IPS-18c (cell line): ENCODE results near the gene HOXD9.

Source experiments
- H3K4me3 ChIP-seq: 2 replicates; pipeline ENCODE4 v1.7.0; 2013; ENCODE audit warnings: low read depth, mild to moderate bottlenecking, low read length, moderate library complexity; ENCODE audit not compliant: insufficient read depth
- H3K9me3 ChIP-seq: one replicate; pipeline ENCODE4 v1.6.1; 2013; ENCODE audit warnings: mild to moderate bottlenecking, low read length, moderate library complexity; ENCODE audit not compliant: control insufficient read depth, insufficient read depth

Gene HOXD9

DNA sequence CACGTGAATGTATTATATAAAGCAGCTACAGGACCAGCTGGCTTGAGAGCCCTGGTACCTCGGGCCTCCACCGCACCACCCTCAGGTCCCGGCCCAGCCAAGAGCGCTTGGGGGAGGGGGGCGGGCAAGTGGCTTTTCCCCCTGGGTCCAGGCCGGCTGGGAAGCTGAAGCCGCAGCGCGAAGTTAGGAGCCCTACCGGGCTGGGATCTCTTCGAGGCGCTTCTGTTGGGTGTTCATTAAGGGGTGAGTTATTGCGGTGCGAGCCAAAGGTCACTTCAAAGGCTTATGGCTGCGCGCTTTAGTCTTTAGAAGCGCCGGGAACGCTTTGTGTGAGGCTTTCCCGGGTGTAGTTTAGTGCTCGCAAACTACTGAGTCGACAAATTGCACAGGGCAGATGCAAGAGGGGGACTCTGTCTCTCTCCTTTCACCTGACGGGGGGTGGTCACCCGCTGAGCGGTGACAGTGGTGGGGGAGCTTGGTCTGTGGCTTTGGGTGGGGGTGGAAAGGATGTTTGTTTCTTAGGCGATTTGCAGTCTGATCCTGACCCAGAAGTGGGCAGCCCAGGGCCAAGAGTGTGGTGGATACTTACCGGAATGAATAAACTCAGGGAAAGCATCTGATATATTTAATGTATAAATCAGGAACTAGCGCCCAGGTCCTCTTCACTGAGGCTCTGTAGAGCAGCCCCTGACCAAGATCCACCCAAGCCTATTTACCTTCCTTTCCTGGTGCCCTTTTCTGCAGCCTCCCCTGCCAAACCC lies 40.6 kb downstream of the HOXD9 start:
- no peak overlapping the region for H3K4me3 ChIP-seq
- H3K9me3 ChIP-seq = peaks cover 8% of the 10 kb centered on the region

DNA sequence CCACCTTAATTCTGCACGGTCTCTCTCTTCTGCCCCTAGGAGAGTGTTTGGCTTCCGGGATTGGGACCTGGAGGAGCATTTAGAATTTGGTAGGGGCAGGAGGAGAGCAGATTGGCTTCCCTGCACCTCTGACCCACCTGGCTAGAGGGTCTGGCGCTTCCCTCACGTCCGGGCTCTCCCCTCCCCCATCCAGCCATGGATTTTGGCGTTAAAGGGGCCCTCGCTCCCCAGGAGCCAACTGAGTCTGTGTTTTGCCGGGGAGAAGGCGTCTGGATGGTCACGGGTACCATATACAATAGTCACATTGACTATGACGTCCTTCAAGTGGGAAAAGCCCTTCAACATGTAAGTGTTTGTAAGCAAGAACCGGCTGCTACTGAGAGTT lies 41.1 kb downstream of the HOXD9 start:
- Histone ChIP-seq H3K9me3 (peaks cover 8% of the 10 kb centered on the region), H3K4me3 (no peak overlapping the region)

- no peak overlapping the region for H3K4me3 ChIP-seq
- H3K9me3 ChIP-seq = peaks cover 8% of the 10 kb centered on the region
These were observed 41.7 kb downstream of the HOXD9 start for GRCh38 chr2:176164201-176164600.

- Histone ChIP-seq H3K9me3 (peaks cover 8% of the 10 kb centered on the region), H3K4me3 (no peak overlapping the region)
These were observed 42.3 kb downstream of the HOXD9 start for GRCh38 chr2:176164611-176165369.

DNA sequence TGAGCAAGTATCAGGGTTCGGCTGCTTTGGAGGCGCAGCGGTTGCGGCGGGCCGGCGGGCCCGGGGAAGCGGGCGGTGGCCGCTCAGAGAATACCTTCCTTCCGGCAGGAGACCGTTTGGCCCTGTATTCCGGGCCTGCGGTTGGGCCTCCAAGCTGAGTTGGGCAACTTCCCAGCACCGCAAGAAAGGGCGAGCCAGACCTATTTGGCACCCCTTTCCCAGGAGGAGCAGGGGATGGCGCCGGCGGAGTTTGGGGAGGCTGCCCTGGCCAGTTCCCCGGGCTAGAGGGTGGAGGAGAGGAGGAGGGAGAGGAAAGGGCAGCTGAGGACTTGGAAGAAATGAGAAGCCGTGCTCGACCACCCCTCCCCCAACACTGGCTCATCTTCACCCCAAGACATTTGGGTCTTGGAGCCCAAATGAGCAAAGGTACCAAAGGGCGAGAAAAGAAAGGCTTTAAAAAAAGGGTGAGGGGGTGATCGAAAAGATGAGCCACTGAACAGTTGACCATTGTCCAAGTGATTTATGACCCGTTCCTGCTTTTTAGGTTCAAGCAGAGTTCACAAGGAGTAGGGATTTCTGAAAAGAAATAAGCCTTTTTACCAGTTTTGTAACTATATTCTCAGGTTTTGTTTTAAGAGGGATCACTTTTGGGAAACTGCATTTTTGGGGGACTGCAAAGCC lies 43.0 kb downstream of the HOXD9 start:
- 0 out of 2 replicates have a peak overlapping the region, but pooled peaks have one; percentile 15 for H3K4me3 ChIP-seq
- peaks cover 8% of the 10 kb centered on the region for H3K9me3 ChIP-seq

DNA sequence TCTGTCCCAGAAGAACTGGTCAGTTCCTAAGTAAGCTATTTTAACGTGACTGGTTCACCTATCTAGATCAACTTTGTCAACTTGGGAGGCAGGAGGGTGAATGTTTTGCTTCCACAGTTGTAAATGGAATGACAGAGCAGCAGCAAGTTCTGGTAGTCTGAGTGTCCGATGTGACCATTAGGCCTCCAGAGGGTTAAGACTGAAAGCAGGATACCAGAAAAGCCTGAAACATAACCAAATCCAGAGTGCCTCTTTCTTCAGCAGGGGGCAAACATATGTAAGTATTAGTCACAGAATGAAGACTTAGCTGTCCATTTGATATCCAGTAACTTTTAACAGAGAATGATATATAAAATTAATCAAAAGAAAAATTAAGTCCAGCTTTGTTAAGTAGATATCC lies 43.8 kb downstream of the HOXD9 start:
- peaks cover 8% of the 10 kb centered on the region for H3K9me3 ChIP-seq
- H3K4me3 ChIP-seq = no peak overlapping the region

GRCh38 chr2:176167398-176167797 lies 44.9 kb downstream of the HOXD9 start:
- H3K4me3 ChIP-seq = no peak overlapping the region
- peaks cover 7% of the 10 kb centered on the region for H3K9me3 ChIP-seq

- H3K9me3 ChIP-seq = peaks cover 2% of the 10 kb centered on the region
These were observed 46.7 kb downstream of the HOXD9 start for GRCh38 chr2:176169181-176169580.

GRCh38 chr2:176169711-176170110 lies 47.2 kb downstream of the HOXD9 start:
- peaks cover 2% of the 10 kb centered on the region for H3K9me3 ChIP-seq

More at GRCh38 chr2:176169181-176169580, 46.7 kb downstream of the HOXD9 start:
- H3K4me3 ChIP-seq = no peak overlapping the region

DNA sequence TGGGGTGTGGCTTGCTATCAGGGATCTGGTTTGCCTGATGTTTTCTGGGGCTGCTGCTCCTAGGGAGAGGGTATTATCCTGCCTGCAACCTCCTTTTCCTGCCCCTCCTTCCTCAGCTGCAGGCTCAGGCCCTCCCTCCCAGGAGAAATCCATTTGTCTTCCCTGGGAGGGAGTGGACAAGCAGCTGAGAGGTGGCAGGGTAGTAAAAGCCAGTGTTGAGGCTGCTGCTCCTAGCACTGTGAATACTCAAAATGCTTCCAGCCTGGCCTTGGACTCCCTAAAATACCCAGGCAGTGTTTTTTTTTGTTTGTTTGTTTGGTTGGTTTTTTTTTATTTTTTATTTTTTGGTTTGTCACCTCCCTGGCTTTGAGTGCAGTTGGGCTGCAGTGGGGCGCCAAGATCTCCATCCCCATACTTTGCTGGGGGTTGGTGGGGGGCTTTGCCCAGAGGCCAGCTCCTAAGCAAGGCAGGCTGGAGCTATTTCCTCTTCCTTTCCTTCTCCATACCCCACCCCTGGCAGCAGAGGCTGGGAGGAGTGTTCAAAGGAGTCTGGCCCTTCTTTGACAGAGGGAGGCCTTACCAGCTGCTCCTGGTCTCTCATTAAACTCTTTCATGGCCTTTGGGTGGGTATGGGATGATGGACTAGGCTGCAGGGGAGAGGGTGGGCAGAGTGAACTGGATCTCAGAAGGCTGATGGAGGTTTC lies 48.2 kb downstream of the HOXD9 start:
- no peak overlapping the region for H3K4me3 ChIP-seq
- H3K9me3 ChIP-seq = no peaks in the 10 kb centered on the region

More at GRCh38 chr2:176169711-176170110, 47.2 kb downstream of the HOXD9 start:
- no peak overlapping the region for H3K4me3 ChIP-seq

DNA sequence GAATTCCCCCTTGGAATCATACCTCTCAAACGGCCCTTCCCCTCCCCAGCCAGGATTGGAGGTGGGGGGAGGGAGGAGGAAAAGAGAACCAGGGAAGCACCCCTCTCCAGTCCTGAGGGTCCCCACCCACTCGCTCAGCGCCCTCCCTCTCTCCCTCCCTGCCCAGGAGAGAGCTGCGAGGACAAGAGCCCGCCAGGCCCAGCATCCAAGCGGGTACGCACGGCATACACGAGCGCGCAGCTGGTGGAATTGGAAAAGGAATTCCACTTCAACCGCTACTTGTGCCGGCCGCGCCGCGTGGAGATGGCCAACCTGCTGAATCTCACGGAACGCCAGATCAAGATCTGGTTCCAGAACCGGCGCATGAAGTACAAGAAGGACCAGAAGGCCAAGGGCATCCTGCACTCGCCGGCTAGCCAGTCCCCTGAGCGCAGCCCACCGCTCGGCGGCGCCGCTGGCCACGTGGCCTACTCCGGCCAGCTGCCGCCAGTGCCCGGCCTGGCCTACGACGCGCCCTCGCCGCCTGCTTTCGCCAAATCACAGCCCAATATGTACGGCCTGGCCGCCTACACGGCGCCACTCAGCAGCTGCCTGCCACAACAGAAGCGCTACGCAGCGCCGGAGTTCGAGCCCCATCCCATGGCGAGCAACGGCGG lies 49.0 kb downstream of the HOXD9 start:
- Histone ChIP-seq H3K9me3 (no peaks in the 10 kb centered on the region), H3K4me3 (peak overlapping the region; percentile 36)

GRCh38 chr2:176172007-176172894 lies 49.7 kb downstream of the HOXD9 start:
- peak overlapping the region; percentile 36 for H3K4me3 ChIP-seq
- no peaks in the 10 kb centered on the region for H3K9me3 ChIP-seq

DNA sequence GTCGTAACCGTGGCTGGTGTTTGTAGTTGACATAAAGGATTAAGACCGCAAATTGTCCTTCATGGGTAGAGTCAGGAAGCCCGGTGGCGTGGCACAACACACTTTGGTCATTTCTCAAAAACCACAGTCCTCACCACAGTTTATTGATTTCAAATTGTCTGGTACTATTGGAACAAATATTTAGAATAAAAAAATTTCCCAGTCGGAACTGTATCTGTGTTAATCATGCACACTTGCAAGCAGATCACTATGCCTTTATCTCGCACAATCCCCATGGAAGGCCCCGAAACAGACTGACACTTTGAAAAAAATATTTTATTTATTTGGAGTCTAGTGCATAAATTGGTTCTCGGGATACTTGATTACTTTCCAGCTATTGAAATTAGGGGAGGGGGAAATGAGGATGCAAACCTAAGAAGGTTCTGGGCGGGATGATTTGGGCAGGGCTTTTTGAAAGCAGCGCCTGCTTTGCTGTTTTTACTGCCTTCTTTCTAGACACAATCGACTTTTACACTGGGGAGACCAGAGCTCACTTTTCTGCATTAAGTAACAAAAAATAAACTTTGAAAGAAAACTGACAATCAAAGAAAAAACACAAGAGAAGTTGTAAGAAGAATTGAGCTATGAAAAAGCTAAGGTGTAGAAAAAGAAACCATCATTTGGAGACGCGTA lies 50.5 kb downstream of the HOXD9 start:
- peaks cover 4% of the 10 kb centered on the region for H3K9me3 ChIP-seq

DNA sequence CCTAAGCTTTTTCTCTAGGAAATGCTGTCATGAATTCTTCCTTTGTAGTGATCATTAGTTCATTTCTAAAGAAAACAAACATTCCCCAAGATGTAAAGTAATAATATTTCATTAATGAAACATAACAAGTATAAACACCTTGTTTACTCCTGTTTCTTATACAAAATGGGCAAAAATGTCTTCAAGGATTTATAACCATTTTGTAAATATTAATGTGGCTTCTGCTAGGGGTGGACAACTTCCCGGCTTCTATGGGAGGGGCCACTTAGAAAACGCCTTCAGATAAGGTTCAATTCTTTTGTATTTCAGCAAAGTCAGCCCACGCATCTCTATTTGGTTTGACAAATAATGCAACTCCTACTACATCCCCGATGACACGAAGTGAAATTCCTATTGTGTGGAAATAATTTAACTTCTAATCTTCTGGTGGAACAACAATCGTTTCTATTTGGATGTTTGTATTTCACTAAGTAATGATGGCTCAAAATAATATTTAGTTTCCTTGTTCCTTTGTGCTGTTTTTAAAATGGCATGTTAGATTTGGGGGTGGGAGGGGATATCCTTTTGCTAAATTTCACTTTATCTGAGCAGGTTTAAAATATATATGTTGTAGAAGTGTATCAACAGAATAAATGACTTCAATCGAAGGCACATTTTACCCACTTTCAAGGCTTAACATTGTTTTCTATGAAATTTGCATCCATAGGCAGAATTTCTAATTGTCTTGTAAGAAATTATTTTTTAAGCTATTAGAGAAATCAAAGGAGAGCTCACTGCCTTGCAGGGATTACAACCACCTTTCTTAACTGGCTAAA lies 51.3 kb downstream of the HOXD9 start:
- Histone ChIP-seq H3K4me3 (no peak overlapping the region), H3K9me3 (peaks cover 5% of the 10 kb centered on the region)

More for the DNA sequence above, 50.5 kb downstream of the HOXD9 start:
- no peak overlapping the region for H3K4me3 ChIP-seq

DNA sequence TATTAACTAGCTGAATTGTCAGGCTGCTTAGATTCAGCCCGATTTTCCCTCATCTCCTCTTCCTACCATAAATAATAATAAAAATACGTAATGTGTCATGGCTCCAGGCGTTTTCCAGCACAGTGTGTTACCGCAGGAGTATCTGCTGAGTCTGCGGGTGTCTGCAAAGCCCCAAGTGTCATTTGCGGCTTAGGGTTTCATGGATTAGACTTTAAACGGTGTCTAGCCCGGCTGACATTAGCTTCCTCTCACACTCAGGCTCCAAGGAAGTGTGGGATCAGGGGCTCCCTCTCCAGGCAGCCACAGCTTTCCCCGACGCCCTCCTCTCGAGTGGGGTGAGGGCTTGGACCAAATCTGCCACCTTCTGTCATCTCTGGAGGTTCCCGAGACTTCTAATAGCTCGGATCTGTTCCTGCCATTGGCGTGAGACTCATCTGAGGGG lies 51.9 kb downstream of the HOXD9 start:
- Histone ChIP-seq H3K4me3 (0 out of 2 replicates have a peak overlapping the region, but pooled peaks have one; percentile 11), H3K9me3 (peaks cover 5% of the 10 kb centered on the region)
